SK-N-SH (cell line): ENCODE measurements around the gene CCDC149. TPM values are rescaled to one million over a fixed set of nuclear protein-coding genes. Genes with fewer than 3 reads are reported as not detected.

ENCODE experiments used
- CTCF ChIA-PET: fragments of 300-600, 350-600 bp; formaldehyde crosslinking; extraction: SDS; loops from one replicate; lab custom pipeline; 2021; lab: Yijun Ruan, JAX
- POLR2A ChIA-PET: fragments of 350-600 bp; sonication (Branson Sonifier 250); formaldehyde crosslinking; extraction: SDS; loops from one replicate; lab custom pipeline; 2020; ENCODE audit warnings: antibody characterized with exemption, inconsistent platforms; lab: Yijun Ruan, JAX
- DNase-seq: peaks from one replicate; pipeline ENCODE4 v3.0.0; 2012
- H2AFZ ChIP-seq: fragments of 200-600 bp; sonication (generic); 2 replicates; pipeline ENCODE4 v1.8.1; 2016; ENCODE audit warnings: antibody characterized with exemption, mild to moderate bottlenecking, low read depth
- H3F3A ChIP-seq: fragments of 200-600 bp; sonication (generic); replicated peaks from 2 replicates; pipeline ENCODE3; 2016; ENCODE audit warnings: antibody characterized with exemption, mild to moderate bottlenecking; ENCODE audit not compliant: insufficient read depth
- H3K27ac ChIP-seq, 2 experiments: fragments of 200-500 bp in 1 of 2; fragments of 200-600 bp in 1 of 2; sonication (Bioruptor generic) in 1 of 2; sonication (generic), shearing (Covaris generic) in 1 of 2; 2 replicates each; pipeline versions ENCODE4 v1.5.1 to v1.6.1; 2014 to 2016; ENCODE audit warnings: low read depth in 2 of 2, inconsistent platforms in 1 of 2, low read length in 1 of 2, mild to moderate bottlenecking in 1 of 2, mixed read lengths in 1 of 2
- H3K27me3 ChIP-seq: fragments of 200-600 bp; sonication (generic), shearing (Covaris generic); 2 replicates; pipeline ENCODE4 v1.6.1; 2016; ENCODE audit warnings: mixed run types; ENCODE audit not compliant: insufficient read depth
- H3K36me3 ChIP-seq, 2 experiments: fragments of 200-500 bp in 1 of 2; fragments of 200-600 bp in 1 of 2; sonication (Bioruptor generic) in 1 of 2; sonication (generic) in 1 of 2; replicated peaks in 1 of 2; 2 replicates each; pipeline versions ENCODE3 to v1.5.1; 2014 to 2016; ENCODE audit warnings: low read length in 1 of 2, mild to moderate bottlenecking in 1 of 2; ENCODE audit not compliant: insufficient read depth in 2 of 2, control insufficient read depth in 1 of 2
- H3K4me1 ChIP-seq, 2 experiments: fragments of 200-500 bp in 1 of 2; fragments of 200-600 bp in 1 of 2; sonication (Bioruptor generic) in 1 of 2; sonication (generic), shearing (Covaris generic) in 1 of 2; 2 replicates each; pipeline versions ENCODE4 v1.5.1 to v1.6.1; 2014 to 2016; ENCODE audit warnings: low read depth in 1 of 2, low read length in 1 of 2, mixed run types in 1 of 2; ENCODE audit not compliant: insufficient read depth in 2 of 2, control insufficient read depth in 1 of 2
- H3K4me2 ChIP-seq: fragments of 200-600 bp; sonication (generic), shearing (Covaris generic); 2 replicates; pipeline ENCODE4 v1.6.1; 2017; ENCODE audit warnings: mixed run types
- H3K4me3 ChIP-seq, 2 experiments: fragments of 200-500 bp in 1 of 2; fragments of 200-600 bp in 1 of 2; sonication (Bioruptor generic) in 1 of 2; sonication (generic), shearing (Covaris generic) in 1 of 2; 2 replicates each; pipeline versions ENCODE4 v1.5.1 to v1.8.1; 2014 to 2016; ENCODE audit warnings: low read depth in 2 of 2, inconsistent platforms in 1 of 2, low read length in 1 of 2, mild to moderate bottlenecking in 1 of 2, mixed read lengths in 1 of 2, moderate library complexity in 1 of 2
- H3K79me2 ChIP-seq: fragments of 200-600 bp; sonication (generic); 2 replicates; pipeline ENCODE4 v1.8.1; 2017; ENCODE audit warnings: mild to moderate bottlenecking; ENCODE audit not compliant: insufficient read depth
- H3K9ac ChIP-seq: fragments of 200-600 bp; sonication (generic); 2 replicates; pipeline ENCODE4 v1.6.1; 2017; ENCODE audit warnings: mixed run types
- H3K9me2 ChIP-seq: fragments of 200-600 bp; sonication (generic); 2 replicates; pipeline ENCODE4 v1.6.1; 2017; ENCODE audit warnings: mixed run types
- H3K9me3 ChIP-seq: fragments of 200-600 bp; sonication (generic); 2 replicates; pipeline ENCODE4 v1.6.1; 2017; ENCODE audit warnings: mixed run types, mild to moderate bottlenecking, moderate library complexity
- H4K20me1 ChIP-seq: fragments of 200-600 bp; sonication (generic); 2 replicates; pipeline ENCODE4 v1.6.1; 2017; ENCODE audit warnings: mild to moderate bottlenecking, mixed run types; ENCODE audit not compliant: insufficient read depth
- ELF1 ChIP-seq: IDR thresholded peaks from 2 replicates; pipeline ENCODE4 v1.4.0; 2012
- FOSL2 ChIP-seq: IDR thresholded peaks from 2 replicates; pipeline ENCODE4 v1.4.0; 2012; ENCODE audit warnings: low read depth, mild to moderate bottlenecking, moderate library complexity, borderline replicate concordance
- FOXJ3 ChIP-seq: sonication (generic); formaldehyde crosslinking; IDR thresholded peaks from 2 replicates; pipeline ENCODE4 v1.5.1; 2020; ENCODE audit warnings: mild to moderate bottlenecking, missing genetic modification reagents
- FOXM1 ChIP-seq: IDR thresholded peaks from 2 replicates; pipeline ENCODE4 v1.4.0; 2012; ENCODE audit warnings: low read depth, mild to moderate bottlenecking
- MAX ChIP-seq: IDR thresholded peaks from 2 replicates; pipeline ENCODE4 v1.4.0; 2012; ENCODE audit warnings: low read depth
- MEF2A ChIP-seq: IDR thresholded peaks from 2 replicates; pipeline ENCODE4 v1.4.0; 2012; ENCODE audit warnings: low read depth, borderline replicate concordance
- RAD21 ChIP-seq: IDR thresholded peaks from 2 replicates; pipeline ENCODE4 v1.6.1; 2012; ENCODE audit warnings: mild to moderate bottlenecking, low read length
- REST ChIP-seq: IDR thresholded peaks from 2 replicates; pipeline ENCODE4 v1.6.1; 2012; ENCODE audit warnings: mild to moderate bottlenecking, low read depth, low read length, moderate library complexity
- RXRA ChIP-seq: IDR thresholded peaks from 2 replicates; pipeline ENCODE4 v1.4.0; 2012; ENCODE audit warnings: low read depth, mild to moderate bottlenecking, borderline replicate concordance
- SIN3A ChIP-seq: IDR thresholded peaks from 2 replicates; pipeline ENCODE4 v1.6.1; 2012; ENCODE audit warnings: low read depth, mild to moderate bottlenecking, low read length, moderate library complexity, borderline replicate concordance
- WGBS: methylation state at CpG from one replicate; pipeline ENCODE4 v1.1.6; 2017; ENCODE audit warnings: low lambda C conversion rate; 5-methylcytosine and 5-hydroxymethylcytosine counted together
- polyA plus RNA-seq, 3 experiments: library from polyadenylated mRNA; depleted of rRNA; stranded (reverse); fragments of >200 nt; gene quantifications; 2 replicates each; pipeline ENCODE4 v1.2.3, GENCODE V29; 2012
- TF ChIP-seq, protein P1 (sequence below): fragments of 200-600 bp; sonication (generic); IDR thresholded peaks from 2 replicates; pipeline ENCODE4 v1.6.1; 2017; ENCODE audit warnings: antibody characterized with exemption, mild to moderate bottlenecking, moderate library complexity
- TF ChIP-seq, protein P2 (sequence below): fragments of 150-350 bp; IDR thresholded peaks from 2 replicates; pipeline ENCODE4 v1.6.1; 2016; ENCODE audit warnings: mild to moderate bottlenecking, low read depth, low read length

CCDC149 gene
- polyA plus RNA-seq, 1 of the 3 experiments (the other 2 are of a cell fraction): 5.5 TPM

- CTCF ChIA-PET: interaction anchor here (1.3 kb wide), 1 partner anchor 180 kb away, joined by 3 read pairs; no protein-coding TSS in a partner anchor
- Histone ChIP-seq H3K27ac (no peak overlapping the region), H3K4me1 (peaks cover 2 to 5% of the 10 kb centered on the region in 2 experiments; a peak in 2 of 4 replicates), H3K4me2 (no peak overlapping the region), H3K4me3 (no peak overlapping the region), H3K9me2 (no peaks in the 10 kb centered on the region), H3K9ac (no peak overlapping the region), H3K27me3 (no peaks in the 10 kb centered on the region), H4K20me1 (no peaks in the 10 kb centered on the region), H3F3A (peaks cover 10% of the 10 kb centered on the region), H2AFZ (no peak overlapping the region), H3K36me3 (no peaks in the 10 kb centered on the region), H3K79me2 (no peaks in the 10 kb centered on the region), H3K9me3 (no peaks in the 10 kb centered on the region)
- 42% methylated on average over 28 of the region's 103 CpGs for WGBS
- DNase-seq: peak; percentile 27
- no peak for TF ChIP-seq MEF2A
- POLR2A ChIA-PET: no interaction called here
These were observed 113.1 kb downstream of the CCDC149 start for GRCh38 chr4:24799544-24800324.

GRCh38 chr4:24799196-24799543 is 113.7 kb downstream of the CCDC149 start:
- H2AFZ ChIP-seq: no peak overlapping the region
- no peaks in the 10 kb centered on the region for H3K9me2 ChIP-seq
- no peaks in the 10 kb centered on the region for H3K79me2 ChIP-seq
- no peaks in the 10 kb centered on the region for H3K27me3 ChIP-seq
- ChIA-PET POLR2A (no interaction called here), CTCF (no interaction called here)
- H3K36me3 ChIP-seq: no peaks in the 10 kb centered on the region
- H3K27ac ChIP-seq: no peak overlapping the region
- no peak overlapping the region for H3K9ac ChIP-seq
- peaks cover 10% of the 10 kb centered on the region for H3F3A ChIP-seq
- H4K20me1 ChIP-seq: no peaks in the 10 kb centered on the region
- DNase-seq: no peak
- no peak overlapping the region for H3K4me3 ChIP-seq
- no peaks in the 10 kb centered on the region for H3K9me3 ChIP-seq
- no peak for TF ChIP-seq FOXJ3 (CRISPR knock-in tag)
- no peak for TF ChIP-seq MAX
- no peak for TF ChIP-seq ELF1
- TF ChIP-seq RAD21: no peak
- TF ChIP-seq RXRA: no peak
- TF ChIP-seq, protein P1, sequence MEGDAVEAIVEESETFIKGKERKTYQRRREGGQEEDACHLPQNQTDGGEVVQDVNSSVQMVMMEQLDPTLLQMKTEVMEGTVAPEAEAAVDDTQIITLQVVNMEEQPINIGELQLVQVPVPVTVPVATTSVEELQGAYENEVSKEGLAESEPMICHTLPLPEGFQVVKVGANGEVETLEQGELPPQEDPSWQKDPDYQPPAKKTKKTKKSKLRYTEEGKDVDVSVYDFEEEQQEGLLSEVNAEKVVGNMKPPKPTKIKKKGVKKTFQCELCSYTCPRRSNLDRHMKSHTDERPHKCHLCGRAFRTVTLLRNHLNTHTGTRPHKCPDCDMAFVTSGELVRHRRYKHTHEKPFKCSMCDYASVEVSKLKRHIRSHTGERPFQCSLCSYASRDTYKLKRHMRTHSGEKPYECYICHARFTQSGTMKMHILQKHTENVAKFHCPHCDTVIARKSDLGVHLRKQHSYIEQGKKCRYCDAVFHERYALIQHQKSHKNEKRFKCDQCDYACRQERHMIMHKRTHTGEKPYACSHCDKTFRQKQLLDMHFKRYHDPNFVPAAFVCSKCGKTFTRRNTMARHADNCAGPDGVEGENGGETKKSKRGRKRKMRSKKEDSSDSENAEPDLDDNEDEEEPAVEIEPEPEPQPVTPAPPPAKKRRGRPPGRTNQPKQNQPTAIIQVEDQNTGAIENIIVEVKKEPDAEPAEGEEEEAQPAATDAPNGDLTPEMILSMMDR: no peak
- TF ChIP-seq FOSL2: no peak
- TF ChIP-seq, protein P2, sequence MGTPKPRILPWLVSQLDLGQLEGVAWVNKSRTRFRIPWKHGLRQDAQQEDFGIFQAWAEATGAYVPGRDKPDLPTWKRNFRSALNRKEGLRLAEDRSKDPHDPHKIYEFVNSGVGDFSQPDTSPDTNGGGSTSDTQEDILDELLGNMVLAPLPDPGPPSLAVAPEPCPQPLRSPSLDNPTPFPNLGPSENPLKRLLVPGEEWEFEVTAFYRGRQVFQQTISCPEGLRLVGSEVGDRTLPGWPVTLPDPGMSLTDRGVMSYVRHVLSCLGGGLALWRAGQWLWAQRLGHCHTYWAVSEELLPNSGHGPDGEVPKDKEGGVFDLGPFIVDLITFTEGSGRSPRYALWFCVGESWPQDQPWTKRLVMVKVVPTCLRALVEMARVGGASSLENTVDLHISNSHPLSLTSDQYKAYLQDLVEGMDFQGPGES: no peak
- TF ChIP-seq SIN3A: no peak
- TF ChIP-seq REST: no peak
- no peak for TF ChIP-seq FOXM1
- H3K4me2 ChIP-seq: no peak overlapping the region
- peaks cover 2 to 11% of the 10 kb centered on the region in 2 experiments; a peak in 2 of 4 replicates for H3K4me1 ChIP-seq
- WGBS: 63% methylated on average over 5 of the region's 13 CpGs
